OCI-LY1 (cell line): Measurements from ENCODE around the gene SIK3.

Experiments
- H2AFZ ChIP-seq: fragments of 200-600 bp; sonication (generic), shearing (Covaris generic); 2 replicates; pipeline ENCODE4 v1.6.0; 2014; ENCODE audit warnings: antibody characterized with exemption, mild to moderate bottlenecking, low read length
- H3F3A ChIP-seq: fragments of 200-600 bp; sonication (generic), shearing (Covaris generic); 2 replicates; pipeline ENCODE4 v1.6.0; 2014; ENCODE audit warnings: mild to moderate bottlenecking, antibody characterized with exemption, low read length, moderate library complexity; ENCODE audit not compliant: insufficient read depth
- H3K27ac ChIP-seq: fragments of 200-600 bp; sonication (generic); 2 replicates; pipeline ENCODE4 v1.5.1; 2014; ENCODE audit warnings: low read length, mixed run types, mild to moderate bottlenecking, low read depth; ENCODE audit not compliant: poor library complexity, severe bottlenecking
- H3K27me3 ChIP-seq: fragments of 200-600 bp; sonication (generic); 2 replicates; pipeline ENCODE4 v1.6.0; 2014; ENCODE audit warnings: antibody characterized with exemption, mild to moderate bottlenecking, low read length, moderate library complexity; ENCODE audit not compliant: insufficient read depth
- H3K36me3 ChIP-seq: fragments of 200-600 bp; sonication (generic); 2 replicates; pipeline ENCODE4 v1.6.1; 2014; ENCODE audit warnings: mild to moderate bottlenecking, antibody characterized with exemption, low read length, moderate library complexity, mixed read lengths; ENCODE audit not compliant: insufficient read depth
- H3K4me1 ChIP-seq: fragments of 200-600 bp; sonication (generic); 2 replicates; pipeline ENCODE4 v1.5.1; 2014; ENCODE audit warnings: mild to moderate bottlenecking, low read length, moderate library complexity; ENCODE audit not compliant: insufficient read depth, severe bottlenecking
- H3K4me2 ChIP-seq: fragments of 200-600 bp; sonication (generic), shearing (Covaris generic); 2 replicates; pipeline ENCODE4 v1.6.1; 2014; ENCODE audit warnings: low read length
- H3K4me3 ChIP-seq: fragments of 200-600 bp; sonication (generic); 2 replicates; pipeline ENCODE4 v1.5.1; 2014; ENCODE audit warnings: low read length, low read depth, mild to moderate bottlenecking, mixed read lengths; ENCODE audit not compliant: poor library complexity, severe bottlenecking
- H3K79me2 ChIP-seq: fragments of 200-600 bp; shearing (Covaris generic); 2 replicates; pipeline ENCODE4 v1.6.1; 2016; ENCODE audit warnings: mixed run types, low read length, mixed read lengths; ENCODE audit not compliant: insufficient read depth
- H3K9ac ChIP-seq: fragments of 200-600 bp; sonication (generic), shearing (Covaris generic); 2 replicates; pipeline ENCODE4 v1.6.1; 2014; ENCODE audit warnings: mild to moderate bottlenecking, low read length, mixed read lengths
- H3K9me2 ChIP-seq: fragments of 200-600 bp; sonication (generic), shearing (Covaris generic); 2 replicates; pipeline ENCODE4 v1.6.1; 2014; ENCODE audit warnings: low read depth, mild to moderate bottlenecking, low read length, mixed read lengths
- H3K9me3 ChIP-seq: fragments of 200-600 bp; shearing (Covaris generic); 2 replicates; pipeline ENCODE4 v1.6.1; 2014; ENCODE audit warnings: low read length, mixed read lengths
- H4K20me1 ChIP-seq: fragments of 200-600 bp; sonication (generic), shearing (Covaris generic); 2 replicates; pipeline ENCODE4 v1.6.0; 2016; ENCODE audit warnings: mild to moderate bottlenecking, low read length; ENCODE audit not compliant: insufficient read depth
- CTCF ChIP-seq: fragments of 200-600 bp; sonication (generic), shearing (Covaris generic); IDR thresholded peaks from 2 replicates; pipeline ENCODE4 v1.5.1; 2017; ENCODE audit warnings: mild to moderate bottlenecking, antibody characterized with exemption, low read length, moderate library complexity, mixed read lengths
- EZH2 ChIP-seq: fragments of 200-600 bp; sonication (generic), shearing (Covaris generic); IDR thresholded peaks from 2 replicates; pipeline ENCODE4 v1.8.0; 2017; ENCODE audit warnings: borderline replicate concordance, mixed run types, mild to moderate bottlenecking, antibody characterized with exemption, low read length, moderate library complexity, mixed read lengths

SIK3 gene

GRCh38 chr11:116930586-116930985, 167.6 kb downstream of the SIK3 start:
- no peaks in the 10 kb centered on the region for H3K9me2 ChIP-seq
- peak overlapping the region; percentile 64 for H3K9ac ChIP-seq
- TF ChIP-seq CTCF = no peak
- no peak for TF ChIP-seq EZH2
- H3F3A ChIP-seq = no peaks in the 10 kb centered on the region
- H3K9me3 ChIP-seq = no peaks in the 10 kb centered on the region
- H4K20me1 ChIP-seq = no peaks in the 10 kb centered on the region
- H3K27ac ChIP-seq = peak overlapping the region; percentile 100
- H2AFZ ChIP-seq = no peak overlapping the region
- H3K4me1 ChIP-seq = peaks cover 74% of the 10 kb centered on the region
- peak overlapping the region; percentile 51 for H3K4me3 ChIP-seq
- peaks cover 18% of the 10 kb centered on the region for H3K36me3 ChIP-seq
- peak overlapping the region; percentile 67 for H3K4me2 ChIP-seq
- no peaks in the 10 kb centered on the region for H3K27me3 ChIP-seq
- peaks cover 7% of the 10 kb centered on the region for H3K79me2 ChIP-seq

GRCh38 chr11:116930177-116930576, 168.1 kb downstream of the SIK3 start:
- Histone ChIP-seq H3K4me3 (peak overlapping the region; percentile 51), H4K20me1 (no peaks in the 10 kb centered on the region), H3K9ac (peak overlapping the region; percentile 64), H2AFZ (no peak overlapping the region), H3K9me3 (no peaks in the 10 kb centered on the region), H3K36me3 (peaks cover 17% of the 10 kb centered on the region), H3K9me2 (no peaks in the 10 kb centered on the region), H3K27me3 (no peaks in the 10 kb centered on the region), H3K79me2 (peaks cover 7% of the 10 kb centered on the region), H3K4me1 (peaks cover 78% of the 10 kb centered on the region), H3K27ac (peak overlapping the region; percentile 100), H3K4me2 (peak overlapping the region; percentile 67), H3F3A (no peaks in the 10 kb centered on the region)
- TF ChIP-seq EZH2 = no peak

DNA sequence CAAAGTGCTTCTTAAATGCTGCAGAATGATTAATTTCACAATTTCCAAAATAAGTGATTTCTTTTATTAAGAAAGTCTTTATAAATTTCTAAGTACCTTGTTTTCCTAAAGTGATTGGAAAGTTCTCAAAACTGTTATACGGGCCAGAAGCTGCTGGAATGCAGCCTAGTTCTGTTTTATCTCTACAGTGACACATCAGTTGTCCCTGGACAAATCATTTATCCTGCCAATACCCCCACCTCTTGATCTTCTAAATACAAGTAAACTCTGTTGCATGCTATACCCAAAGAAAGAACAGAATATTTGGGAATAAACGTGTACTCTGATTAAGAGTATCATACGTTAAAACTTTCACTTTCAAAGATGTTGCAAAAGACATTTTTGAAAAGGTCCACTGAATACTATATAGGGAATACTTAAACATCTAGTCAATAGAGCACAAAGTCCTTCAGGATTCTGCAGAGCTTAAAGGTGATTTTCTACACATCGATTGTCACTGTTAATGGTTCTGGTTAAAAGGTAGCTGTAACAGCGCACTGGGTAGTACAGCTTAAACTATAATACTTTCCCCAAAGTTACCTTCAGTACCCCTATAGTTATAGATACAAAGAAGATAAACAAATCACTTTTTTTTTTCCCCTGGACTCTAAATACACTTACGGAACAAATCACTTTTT, 168.7 kb downstream of the SIK3 start:
- Histone ChIP-seq H2AFZ (no peak overlapping the region), H3K79me2 (peaks cover 7% of the 10 kb centered on the region), H3K9me2 (no peaks in the 10 kb centered on the region), H3K36me3 (peaks cover 21% of the 10 kb centered on the region), H3K4me2 (peak overlapping the region; percentile 67), H3K27ac (peak overlapping the region; percentile 100), H3K27me3 (no peaks in the 10 kb centered on the region), H3K4me1 (peaks cover 85% of the 10 kb centered on the region), H3F3A (no peaks in the 10 kb centered on the region), H3K9me3 (no peaks in the 10 kb centered on the region), H3K4me3 (peak overlapping the region; percentile 51), H3K9ac (peak overlapping the region; percentile 64), H4K20me1 (no peaks in the 10 kb centered on the region)
- no peak for TF ChIP-seq CTCF
- TF ChIP-seq EZH2 = no peak

DNA sequence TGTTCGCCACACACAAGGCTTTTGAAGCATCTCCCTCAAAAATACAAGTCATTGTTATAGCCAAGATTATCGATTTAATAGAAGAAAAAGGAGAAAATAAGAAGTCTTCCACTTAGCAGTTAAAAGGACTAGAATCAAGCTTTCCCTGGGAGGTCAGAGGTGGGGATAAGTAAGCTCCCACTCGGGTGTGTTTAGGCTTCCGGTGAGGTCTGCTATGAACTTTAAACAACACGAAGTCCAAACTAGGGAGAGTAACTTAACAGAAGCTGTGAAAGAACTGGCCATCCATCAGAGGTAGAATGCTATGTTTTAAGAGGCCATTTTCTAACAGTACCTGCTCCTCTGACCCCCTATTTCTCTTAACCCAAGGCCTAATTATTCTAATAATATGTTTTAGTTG, 169.4 kb downstream of the SIK3 start:
- Histone ChIP-seq H3K4me1 (peaks cover 89% of the 10 kb centered on the region), H3K9ac (peak overlapping the region; percentile 64), H2AFZ (no peak overlapping the region), H3K4me2 (peak overlapping the region; percentile 67), H3K79me2 (peaks cover 4% of the 10 kb centered on the region), H3K9me3 (no peaks in the 10 kb centered on the region), H3K27ac (peak overlapping the region; percentile 100), H3F3A (no peaks in the 10 kb centered on the region), H3K27me3 (no peaks in the 10 kb centered on the region), H3K9me2 (no peaks in the 10 kb centered on the region), H3K36me3 (peaks cover 22% of the 10 kb centered on the region), H3K4me3 (peak overlapping the region; percentile 51), H4K20me1 (no peaks in the 10 kb centered on the region)
- TF ChIP-seq CTCF (no peak), EZH2 (no peak)
